ENCODE measurements around the gene NANOS3.
A peak's percentile ranks its signal among the peaks of the same experiment; 100 is the strongest.

NANOS3 gene

GRCh38 chr19:13864667-13865570, 12.0 kb upstream of the NANOS3 start:
- no peak for DNase-seq (ENCODE audit: low read depth in 2 of 2)

DNA sequence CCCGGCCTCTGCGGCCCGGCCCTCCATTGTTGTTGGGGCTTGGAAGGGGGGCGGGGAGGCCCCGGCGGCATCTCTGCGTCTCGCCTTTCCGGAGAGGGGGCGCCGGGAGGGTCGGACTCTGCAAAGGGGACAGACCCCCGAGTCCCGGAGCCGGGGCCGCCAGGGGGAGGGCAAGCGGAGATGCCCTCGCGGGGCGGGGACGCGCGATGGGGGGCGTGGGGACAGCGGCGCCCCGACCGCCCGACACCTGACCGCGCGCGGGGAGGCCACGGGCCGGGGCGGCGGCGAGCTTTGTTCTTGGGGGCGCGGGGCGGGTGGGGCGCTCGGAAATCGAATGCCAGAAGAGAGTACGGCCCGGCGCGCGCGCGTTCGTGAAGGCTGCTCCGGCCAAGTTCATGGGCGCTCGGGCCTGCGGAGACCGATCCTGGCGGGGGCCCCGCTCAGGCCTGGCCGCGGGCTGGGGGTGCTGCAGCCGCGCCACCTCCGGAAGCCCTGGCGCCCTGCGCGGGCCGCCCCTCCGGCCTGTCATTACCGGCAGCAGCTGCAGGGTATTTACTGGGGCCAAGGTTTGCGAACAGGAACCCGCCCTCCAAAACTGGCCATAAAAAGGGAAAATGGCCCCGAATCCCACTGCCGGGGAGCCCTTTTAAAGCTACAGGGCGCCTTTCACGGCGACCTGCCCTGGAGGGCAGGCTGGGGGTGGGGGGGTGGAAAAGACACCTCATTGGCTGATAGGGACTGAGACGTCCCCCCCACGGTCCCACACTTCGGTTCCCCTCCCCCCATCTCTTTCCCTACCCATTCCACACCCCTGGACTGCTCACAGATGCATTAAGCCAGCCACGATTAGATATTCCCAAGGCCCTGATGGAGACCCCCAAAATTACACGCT, 11.1 kb upstream of the NANOS3 start:
- DNase-seq (ENCODE audit: low read depth in 2 of 2) = no peak

DNA sequence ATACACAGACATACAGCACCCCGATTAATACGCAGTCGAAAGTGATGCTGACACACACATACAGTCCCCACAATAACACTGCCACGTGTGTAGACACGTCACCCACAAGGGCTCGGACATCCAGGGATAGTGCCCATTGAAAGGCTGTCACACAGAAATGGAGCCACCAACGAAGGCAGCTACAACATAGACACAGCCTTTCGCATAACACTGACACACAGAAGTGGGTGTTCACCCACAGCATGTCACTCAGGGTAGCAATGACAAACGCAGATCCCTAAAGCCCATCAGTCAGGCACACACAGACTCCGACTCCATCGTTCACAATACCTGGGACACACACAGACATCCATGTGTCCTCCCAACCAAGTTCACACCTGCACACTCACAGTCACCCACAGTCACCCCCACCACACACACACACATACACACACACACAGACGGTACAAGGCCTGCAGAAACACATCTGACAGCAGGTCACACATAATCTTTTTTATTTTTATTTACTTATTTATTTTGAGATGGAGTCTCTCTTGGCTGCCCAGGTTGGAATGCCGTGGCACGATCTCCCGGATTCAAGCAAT, 10.4 kb upstream of the NANOS3 start:
- DNase-seq (ENCODE audit: low read depth in 2 of 2) = no peak

DNA sequence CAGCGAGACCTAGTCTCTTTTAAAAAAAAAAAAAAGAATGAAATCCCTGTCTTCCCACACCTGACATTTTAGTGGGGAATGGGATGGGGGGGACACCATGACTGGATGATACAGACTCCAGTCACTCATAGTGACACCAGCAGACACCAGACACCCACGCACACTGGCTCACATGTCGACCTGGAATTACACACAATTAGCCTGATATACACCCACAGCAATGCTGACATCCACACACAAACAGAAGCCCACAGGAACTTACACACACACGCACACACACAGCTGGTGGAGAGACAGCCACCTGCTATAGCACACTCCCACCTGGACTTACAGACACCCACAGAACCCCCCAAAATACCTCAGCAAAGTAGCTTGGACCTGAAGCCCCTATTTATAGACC, 8.3 kb upstream of the NANOS3 start:
- DNase-seq (ENCODE audit: low read depth in 2 of 2) = no peak

DNA sequence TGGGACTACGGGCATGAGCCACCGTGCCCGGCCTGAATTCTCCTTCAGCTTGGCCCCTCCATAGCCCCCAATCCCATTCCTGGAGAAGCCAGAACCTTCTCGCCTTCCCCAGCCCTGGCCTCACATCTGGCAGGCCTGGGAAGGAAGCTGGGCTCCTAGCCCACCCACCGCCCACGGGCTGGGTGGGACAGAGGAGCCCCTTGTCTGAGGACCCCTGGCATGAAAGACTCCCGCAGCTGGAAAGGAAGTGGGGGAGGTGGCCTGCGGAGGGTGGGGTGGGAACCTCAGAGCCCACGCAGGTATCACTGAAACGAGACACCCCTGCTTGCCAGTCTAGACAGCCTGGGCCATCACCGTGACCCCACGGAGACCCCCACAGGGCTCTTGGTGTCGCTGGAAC, 7.7 kb upstream of the NANOS3 start:
- no peak for DNase-seq (ENCODE audit: low read depth in 2 of 2)

- DNase-seq (ENCODE audit: low read depth in 2 of 2) = no peak
Observed at GRCh38 chr19:13870873-13871272, 6.1 kb upstream of the NANOS3 start.

DNA sequence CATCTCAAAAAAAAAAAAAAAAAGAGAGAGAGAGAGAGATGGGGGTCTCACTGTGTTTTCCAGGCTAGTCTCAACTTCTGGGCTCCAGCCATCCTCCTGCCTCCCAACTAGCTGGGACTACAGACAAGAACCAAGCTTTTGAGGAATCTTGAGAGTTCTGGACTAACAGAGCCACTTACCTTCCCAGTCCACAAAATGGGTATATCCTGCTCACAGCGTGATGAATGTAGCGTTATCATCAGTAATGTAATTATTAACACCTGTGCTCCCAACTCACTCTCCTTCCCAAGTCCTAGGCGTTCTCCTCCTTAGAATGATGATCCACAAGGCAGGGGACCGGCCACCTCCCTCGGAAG, 4.6 kb upstream of the NANOS3 start:
- DNase-seq (ENCODE audit: low read depth in 2 of 2) = no peak

DNA sequence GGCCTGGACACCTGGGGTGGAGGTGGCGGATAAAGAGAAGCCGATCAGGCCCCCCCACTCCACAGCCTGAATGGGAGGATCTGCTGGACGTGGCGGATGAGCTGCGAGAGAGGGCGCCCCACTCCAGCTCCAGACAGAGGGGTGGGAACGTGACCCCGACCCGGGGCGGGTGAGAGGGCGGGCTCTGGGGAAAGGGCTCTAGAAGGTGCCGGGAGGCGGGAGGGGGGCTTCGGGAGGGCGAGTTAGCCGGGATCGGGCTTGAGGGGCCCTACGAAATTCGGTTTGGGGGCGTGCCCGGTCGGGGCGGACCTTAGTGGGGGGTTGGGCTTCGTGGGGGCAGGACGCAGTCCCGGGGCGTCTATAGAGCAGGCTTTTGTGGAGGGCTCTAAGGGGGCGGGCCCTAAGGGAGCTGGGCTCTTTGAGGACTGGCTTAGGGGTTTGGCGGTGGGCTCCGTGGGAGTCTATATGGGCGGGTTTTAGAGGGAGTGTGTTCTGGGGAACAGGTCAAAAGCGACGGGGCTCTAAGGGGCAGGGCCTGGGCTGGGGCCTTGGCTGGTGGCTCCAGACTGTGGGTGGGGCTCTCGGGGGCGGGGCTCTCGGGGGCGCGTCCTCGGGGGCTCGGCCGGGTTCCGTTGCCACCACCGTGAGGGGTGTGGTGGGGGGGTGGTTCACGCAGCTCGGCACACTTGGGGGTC, 4.1 kb upstream of the NANOS3 start:
- no peak for DNase-seq (ENCODE audit: low read depth in 2 of 2)

GRCh38 chr19:13873834-13874515, 3.0 kb upstream of the NANOS3 start:
- DNase-seq (ENCODE audit: low read depth in 2 of 2) = no peak

GRCh38 chr19:13875824-13876223, 1.1 kb upstream of the NANOS3 start:
- no peak for DNase-seq (ENCODE audit: low read depth in 2 of 2)

- DNase-seq (ENCODE audit: low read depth in 2 of 2) = no peak
Observed at GRCh38 chr19:13877303-13877702, 369 bp downstream of the NANOS3 start.

DNA sequence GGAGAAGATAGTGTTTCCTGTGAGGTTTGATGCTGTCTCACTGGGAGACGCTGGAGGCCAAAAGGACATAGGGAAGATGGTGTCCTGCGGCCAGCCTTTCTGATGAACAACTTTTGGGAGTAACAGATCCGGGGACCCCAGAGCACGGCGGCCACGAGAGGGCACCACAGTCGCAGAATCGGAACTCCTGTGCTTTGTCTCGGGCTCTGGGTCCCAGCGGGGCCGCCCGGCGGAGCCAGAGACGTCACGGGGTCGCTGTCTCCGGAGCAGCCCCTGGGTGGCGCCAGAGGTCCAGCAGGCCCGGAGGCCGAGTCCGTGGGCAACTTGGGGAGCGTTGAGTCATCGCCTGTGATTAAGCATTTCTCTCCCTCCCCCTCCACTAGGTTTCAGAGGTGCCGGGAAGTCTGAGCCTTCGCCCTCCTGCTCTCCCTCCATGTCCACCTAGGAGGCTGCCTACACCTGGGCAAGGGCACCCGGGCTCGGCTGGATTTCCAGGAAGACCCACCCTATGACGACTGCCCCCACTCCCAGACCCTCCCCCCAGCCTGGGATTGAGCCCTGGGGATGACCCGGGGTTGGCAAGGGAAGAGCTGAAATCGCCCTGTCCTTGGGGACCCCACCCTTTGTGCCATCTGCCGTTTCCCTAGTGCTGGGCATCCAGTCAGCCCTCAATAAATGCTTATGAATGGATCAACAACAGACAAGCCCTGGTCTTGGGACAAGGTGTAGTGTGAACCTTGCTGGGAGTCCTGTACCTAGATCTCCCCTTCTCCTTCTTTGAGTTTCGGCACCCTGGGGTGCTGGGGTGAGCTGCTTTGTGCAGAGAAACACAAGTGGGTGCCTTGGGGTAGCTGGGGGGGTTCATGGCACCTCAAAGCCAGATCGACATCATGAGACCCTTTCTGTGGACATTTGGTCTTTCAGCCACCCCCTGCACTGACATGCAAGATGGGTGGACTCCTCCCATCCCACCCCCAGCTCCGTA, 3.4 kb downstream of the NANOS3 start:
- peak; percentile 98 to 99 for DNase-seq (ENCODE audit: low read depth in 2 of 2)

DNA sequence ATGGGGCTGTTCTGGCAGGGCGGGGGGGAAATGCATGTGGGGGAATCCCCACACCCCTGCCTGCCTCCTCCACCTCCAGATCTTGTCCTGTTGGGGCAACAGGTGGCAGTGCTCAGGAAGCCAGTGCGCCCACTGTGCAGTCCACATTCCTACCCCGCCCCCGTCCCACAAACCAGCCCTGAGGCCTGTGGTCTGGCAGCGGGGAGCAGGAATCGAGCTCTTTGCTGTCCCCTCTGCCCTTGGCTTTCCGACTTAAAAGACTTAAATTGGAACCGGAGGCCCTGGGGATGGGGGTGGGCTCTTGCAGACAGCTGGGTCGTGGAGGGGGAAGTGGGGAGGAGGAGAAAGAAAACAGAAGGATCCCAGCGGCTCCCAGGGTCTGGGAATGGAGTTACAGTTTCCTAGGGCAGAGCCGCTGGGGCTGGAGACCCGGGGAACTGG, 4.3 kb downstream of the NANOS3 start:
- DNase-seq (ENCODE audit: low read depth in 2 of 2) = no peak

- no peak for DNase-seq (ENCODE audit: low read depth in 2 of 2)
Observed at GRCh38 chr19:13881692-13882418, 4.9 kb downstream of the NANOS3 start.

GRCh38 chr19:13882419-13882795, 5.5 kb downstream of the NANOS3 start:
- DNase-seq (ENCODE audit: low read depth in 2 of 2) = no peak

- DNase-seq (ENCODE audit: low read depth in 2 of 2) = no peak
Observed at GRCh38 chr19:13882836-13883235, 5.9 kb downstream of the NANOS3 start.

- DNase-seq (ENCODE audit: low read depth in 2 of 2) = no peak
Observed at GRCh38 chr19:13883516-13884064, 6.7 kb downstream of the NANOS3 start.

- no peak for DNase-seq (ENCODE audit: low read depth in 2 of 2)
Observed at GRCh38 chr19:13884726-13885591, 8.0 kb downstream of the NANOS3 start.
